MV-4-11 (cell line): ENCODE results near the gene PPP2R2C.

Experiments used
- DNase-seq: peaks from one replicate; lab custom pipeline; 2025; lab: John Stamatoyannopoulos, UW

Gene PPP2R2C

DNA sequence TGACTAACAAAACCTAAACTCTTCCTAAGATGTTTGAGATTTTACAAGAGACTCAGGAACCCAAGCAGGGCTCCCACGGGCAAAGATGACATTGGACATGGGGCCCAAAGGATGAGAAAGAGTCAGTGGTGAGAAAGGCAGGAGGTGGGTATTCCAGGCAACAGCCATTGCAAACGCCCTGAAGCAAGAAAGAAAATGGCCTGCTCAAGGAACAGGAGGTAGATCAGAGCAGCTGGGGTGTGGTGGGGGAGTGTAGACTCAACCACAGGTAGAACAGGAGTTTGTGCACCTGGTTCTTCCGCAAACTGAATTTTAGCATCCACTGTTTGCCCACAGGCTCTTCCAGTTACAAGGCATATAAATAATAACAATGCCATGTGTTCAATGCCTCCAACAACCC, 3.3 kb downstream of the PPP2R2C start:
- DNase-seq = no peak

DNA sequence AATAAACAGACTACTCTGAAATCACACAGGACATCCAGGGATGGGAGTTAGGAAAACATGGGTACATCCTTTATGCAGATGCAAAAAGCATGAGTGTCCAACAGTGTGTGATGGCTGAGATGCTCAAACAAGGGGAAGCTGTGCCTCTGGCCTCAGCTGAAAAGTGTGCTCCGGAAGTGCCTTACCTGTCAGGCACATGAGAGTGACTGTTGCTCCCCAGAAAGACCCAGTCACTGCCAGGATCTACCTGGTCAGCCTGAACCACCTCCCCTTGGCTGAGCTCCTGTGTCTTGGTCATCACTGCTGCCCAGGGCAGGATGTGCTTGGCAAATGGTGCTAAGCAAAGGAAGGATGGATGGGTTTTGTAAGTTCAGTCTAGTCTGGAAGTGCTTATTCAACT, 4.0 kb downstream of the PPP2R2C start:
- no peak for DNase-seq

DNA sequence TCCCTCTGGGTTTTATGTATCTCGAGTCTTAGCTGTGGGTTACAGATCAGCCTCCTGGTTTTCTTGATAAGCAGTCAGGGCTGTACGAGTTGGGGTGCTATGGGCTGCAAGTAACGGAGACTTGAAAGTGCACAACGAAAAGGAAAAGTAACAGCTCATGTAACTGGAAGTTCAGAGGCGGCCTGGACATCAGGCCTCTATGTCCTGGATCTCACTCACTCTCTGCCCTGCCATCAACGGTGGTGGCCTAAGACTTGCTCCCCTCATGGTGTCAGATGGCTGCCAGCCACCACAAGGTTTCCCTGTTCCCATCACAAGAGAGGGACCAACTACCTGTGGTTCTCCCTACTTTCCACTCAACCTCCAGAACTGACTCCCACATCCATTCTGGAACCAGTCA, 4.8 kb downstream of the PPP2R2C start:
- no peak for DNase-seq

DNA sequence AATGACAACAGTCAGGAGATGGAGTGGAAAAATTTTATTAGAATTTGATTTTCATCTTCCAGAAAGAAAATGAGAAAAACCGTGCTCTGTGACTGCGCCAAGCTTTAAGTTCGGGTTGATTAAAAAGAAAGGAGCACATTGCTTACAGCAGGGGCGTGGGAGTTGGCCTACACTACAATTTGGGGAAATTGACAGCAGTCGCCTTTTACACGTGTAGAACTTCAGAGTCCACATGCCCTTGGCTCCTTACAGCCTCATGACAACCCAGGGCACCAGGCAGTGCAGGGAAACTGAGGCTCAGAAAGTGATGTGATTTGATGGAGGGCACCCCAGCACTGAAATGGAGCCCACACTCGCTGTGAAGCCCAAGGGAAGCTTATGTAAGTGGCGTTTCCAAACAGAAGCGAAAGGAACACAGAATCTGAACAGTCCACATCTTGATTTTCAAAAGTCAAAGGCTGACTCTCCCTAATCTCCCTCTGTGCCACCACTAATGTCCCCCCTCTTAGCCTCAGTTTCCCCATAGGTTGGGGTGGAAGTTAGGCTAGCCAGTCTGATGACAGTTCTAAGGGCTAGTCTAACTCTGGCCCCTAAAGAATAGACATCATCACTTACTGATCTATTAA, 5.5 kb downstream of the PPP2R2C start:
- no peak for DNase-seq

DNA sequence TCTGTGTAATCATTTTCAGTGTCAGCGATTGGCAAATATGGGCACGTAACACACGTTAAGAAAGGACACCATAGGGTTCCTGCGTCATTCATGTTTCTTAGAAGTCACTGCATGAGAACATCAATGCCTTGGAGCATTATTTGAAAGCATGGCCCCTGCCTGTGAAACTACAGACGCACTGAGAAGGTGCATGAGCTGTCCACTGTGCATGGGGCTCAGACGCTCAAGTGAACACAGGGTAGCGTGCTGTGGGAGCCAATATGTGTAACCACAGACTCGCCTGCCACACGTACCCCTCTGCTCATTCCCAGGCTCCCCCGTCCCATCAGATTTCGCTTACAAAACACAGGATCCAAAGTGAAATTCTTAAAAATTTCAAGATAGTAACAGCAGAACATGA, 6.5 kb downstream of the PPP2R2C start:
- no peak for DNase-seq

DNA sequence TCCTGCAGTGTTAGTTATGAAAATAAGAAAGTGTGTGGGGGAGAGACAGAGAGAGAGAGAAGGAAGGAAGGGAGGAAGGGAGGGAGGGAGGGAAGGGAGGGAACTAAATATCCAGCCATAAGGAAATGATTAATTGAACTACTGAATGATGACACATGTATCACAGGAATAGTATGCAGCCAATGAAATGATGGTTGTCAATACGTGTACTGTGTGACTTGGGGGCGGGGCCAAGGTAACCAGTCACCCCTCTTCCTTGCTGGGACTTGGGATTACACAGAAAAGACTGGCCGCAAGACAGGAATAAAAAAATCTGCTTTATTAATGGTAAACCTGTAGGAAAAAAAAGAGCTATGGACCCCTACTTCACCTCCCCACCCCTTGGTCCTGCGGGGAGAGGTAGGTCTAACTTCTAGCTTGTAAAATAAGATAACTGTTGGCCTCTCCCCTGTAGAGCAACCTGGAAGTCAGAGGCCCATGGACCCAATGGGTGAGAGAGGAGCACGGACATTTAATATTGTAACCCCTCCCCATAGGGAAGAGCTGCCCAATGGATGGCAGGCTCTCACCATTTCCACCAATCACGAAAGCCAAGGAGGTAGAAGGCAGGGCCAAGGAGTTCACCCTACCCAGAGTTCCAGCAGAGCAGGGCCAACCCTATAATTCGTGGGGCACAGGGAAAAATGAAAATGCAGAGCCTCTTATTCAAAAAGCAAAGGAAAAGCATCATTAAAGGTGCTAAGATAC, 7.4 kb downstream of the PPP2R2C start:
- no peak for DNase-seq

DNA sequence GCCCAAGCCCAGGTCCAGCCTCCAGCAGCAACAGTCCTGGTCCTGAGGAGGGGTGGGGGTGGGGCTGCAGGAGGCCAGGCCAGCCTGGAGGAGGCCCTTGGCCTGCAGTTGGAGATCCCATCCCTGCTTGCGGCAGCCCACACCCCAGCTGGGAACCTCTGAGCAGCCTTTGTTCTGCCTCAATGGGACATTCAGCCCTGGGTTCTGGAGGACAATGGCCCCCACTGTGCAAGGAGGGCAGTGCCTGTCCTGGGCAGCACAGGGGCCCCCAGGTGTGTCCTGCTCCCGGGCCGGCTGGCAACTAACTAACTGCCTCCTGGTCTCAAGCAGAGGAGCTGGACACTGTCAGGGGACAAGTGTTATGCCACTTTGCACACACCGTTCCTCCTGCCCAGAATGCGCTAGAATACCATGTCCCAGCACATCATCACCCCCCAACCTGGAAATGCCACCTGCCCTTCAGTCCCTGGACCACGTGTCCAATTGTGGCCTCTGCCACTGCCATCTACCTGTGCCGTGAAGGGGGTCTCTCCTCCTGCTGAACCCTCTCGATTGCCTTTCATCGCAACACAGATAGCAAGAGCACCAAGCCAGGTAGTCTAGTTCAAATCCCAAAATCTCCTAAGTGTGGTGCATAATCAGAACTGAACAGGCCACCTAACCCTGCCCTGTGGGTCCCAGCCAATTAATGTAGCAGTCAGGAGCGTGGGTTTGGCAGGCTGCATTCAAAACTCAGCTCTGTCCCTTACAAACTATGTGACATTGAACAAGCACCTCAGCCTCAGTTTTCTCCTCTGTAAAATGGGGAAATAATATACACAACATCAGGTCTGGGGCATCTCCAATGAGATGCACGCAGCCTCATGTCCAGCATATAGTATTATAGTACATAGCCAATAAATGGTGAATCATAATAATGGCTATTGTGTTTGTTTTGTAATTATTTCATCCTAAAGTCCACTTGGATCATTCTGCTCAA, 8.8 kb downstream of the PPP2R2C start:
- DNase-seq = no peak

DNA sequence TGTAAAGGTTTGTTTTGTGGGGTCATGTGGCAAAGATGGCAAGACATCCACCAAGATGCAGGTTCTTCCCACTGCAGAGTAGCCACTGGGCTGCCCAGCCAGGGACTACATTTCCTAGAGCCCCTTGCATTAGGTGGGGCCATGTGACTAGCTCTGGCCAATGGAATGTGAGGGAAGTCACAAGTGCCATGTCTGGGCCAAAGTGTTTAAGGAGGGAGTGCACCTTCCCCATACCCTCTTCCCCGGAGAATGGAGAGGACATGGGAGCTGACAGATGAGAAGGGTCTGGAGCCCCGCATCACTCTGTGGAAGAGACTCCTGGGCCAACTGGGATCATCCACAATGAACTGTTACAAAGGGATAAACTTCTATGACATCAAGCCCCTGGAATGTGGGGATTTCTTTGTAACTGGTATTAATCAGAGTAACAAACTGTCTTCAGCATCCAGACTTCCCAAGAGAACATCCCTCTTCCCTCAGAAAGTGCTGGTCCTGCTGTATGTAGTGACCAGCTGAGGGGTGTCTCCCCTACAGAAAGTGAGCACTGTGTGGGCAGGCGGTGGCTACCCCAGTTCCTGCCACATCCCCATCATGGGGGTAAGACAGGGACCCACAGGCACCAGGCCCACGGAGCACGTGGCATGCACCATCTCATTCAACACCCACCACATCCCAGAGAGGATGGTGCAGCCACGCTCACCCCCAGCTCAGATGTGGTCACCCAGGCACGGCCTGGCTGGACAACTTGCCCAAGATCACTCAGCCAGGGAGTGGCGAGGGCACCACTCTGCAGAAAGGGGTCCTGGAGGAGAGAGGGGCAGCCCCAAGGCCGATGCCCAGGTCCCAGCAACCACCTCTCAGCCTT, 10.9 kb downstream of the PPP2R2C start:
- DNase-seq = no peak

DNA sequence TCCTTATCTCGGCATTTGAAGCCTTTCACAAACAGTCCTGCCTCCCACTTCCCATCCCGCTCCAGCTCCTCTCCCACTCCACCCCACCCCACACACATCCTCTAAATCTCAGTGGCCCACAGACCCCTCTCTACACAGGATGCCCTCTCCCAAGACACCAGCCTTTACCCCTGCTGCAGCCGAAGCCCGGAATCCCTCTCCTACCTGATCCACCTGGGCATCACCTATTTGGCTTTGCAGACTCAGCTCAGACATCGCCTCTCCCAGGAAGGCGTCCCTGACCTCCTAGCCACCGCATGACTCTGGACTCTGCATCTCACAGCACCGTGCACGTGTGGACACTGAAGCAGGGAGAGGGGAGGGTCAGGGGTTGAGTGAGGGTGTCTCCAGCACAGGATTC, 11.5 kb downstream of the PPP2R2C start:
- no peak for DNase-seq

DNA sequence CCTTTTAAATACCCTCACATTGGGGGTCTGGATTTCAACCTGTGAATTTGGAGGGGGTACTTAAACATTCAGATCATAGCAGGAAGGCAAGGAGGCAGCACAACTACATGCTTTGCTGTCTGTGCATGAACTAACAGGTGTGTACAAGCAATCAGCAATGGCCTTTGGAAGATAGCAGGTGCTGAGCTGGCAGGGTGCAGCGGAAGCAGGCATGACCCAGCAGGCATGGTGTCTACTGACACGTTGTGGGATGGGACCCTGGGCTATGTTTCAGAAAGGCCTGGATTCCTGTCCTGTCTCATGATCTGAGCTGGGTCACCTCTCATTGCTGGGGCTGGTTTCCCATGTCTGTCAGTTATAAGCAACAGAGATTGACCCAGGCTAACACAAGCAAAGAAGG, 13.9 kb downstream of the PPP2R2C start:
- no peak for DNase-seq

DNA sequence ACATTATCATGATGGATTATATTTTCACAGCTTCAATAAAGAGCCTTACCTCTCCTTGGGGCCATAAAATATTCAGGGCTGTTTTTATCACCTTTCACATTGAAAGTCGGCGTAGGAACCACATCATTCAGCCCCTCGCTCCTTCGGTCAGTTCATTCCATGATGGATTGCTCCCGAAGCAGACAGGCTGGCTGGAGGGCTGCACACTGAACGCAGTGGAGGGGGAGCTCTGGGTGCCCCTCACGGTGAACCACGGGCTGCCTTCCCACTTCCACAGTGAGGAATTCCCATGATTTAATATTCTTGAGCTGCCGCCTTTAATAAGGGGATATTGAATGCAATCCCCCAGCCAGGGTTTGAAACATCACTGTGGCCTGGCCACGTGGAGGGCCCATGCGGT, 16.0 kb downstream of the PPP2R2C start:
- no peak for DNase-seq

DNA sequence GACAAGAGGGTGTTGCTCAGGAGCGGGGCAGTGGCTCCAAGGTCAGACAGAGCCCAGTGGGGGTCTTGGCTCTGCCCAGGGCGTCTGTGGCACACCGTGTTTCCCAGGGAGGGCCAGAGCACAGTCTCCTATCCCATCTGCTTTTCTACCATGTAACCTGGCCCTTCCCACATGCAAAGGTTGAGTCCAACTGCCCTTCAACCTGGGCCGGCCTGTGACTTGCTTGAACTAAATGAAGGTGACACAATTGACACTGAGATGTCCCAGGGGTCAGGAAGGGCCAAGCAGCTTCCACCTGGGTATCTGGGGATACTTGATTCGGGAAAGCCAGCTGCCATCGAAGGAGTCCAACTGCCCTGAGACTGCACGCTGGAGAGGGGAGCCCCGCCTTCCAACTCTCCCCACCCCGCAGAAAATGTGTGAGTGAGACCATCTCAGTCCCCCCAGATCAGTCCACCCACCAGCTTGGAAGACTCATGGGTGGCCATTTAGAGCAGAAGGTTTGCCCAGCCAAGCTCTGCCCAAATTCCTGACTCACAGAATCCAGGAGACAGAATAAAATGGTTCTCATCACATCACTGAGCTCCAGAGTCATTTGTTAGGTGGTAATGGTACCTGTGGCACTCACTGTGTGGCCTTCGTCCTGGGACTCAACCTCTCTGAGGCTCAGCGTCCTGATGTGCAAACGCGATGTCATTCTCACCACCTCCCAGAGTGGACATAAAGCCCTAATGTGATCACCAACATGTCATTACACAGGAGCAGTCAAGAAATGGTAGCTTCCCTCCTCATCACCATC, 18.1 kb downstream of the PPP2R2C start:
- DNase-seq = no peak

DNA sequence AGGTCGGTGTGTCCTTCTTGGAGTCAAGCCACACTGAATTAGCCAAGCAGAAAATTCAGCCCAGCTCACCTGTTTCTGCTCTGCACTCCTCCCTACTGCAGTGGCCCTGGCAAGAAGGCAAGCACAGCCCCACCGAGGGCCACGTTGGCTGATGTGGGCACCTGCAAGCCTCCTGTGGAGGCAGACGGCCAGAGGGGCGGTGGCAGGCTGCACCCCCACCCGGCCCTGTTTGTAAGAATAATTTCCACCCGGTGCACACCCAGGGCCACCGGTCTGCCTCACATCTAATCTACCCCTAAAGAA, 18.8 kb downstream of the PPP2R2C start:
- no peak for DNase-seq

DNA sequence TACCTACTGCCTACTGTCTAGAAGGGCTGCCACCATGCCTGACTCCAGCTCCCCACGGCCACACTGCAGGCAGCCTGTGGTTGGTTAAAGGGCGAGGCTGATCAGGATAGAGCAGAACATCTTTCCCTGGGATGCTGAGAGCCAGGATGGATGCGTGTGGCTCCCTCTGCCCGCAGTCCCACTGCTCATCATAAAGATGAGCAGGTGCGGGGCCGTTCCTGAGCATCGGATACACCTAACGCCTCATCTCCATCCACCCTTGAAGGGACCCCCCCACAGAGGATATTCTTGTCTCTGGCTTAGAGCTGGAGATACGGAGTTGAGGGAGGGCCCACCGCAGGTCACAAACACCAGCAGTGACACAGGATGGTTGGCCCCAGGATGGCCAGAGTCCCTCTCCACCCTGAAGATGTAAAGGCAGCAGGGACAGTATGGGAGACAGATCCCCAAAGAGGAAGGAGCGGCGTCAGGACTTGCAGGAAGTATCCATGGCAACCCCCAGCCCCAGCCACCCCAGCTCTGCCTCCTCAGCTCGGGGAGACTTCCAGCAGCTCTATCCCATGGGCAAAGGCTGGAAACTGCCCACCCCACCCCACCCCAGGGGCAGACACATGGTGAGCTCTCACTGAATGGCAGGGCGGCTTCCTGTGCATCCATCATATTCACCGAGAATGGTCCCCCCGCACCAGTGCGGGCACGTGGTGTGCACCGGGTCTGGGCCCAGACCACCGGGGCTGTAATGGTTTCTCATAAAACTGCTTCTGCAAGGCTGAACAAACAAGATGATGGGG, 19.3 kb downstream of the PPP2R2C start:
- DNase-seq = no peak

DNA sequence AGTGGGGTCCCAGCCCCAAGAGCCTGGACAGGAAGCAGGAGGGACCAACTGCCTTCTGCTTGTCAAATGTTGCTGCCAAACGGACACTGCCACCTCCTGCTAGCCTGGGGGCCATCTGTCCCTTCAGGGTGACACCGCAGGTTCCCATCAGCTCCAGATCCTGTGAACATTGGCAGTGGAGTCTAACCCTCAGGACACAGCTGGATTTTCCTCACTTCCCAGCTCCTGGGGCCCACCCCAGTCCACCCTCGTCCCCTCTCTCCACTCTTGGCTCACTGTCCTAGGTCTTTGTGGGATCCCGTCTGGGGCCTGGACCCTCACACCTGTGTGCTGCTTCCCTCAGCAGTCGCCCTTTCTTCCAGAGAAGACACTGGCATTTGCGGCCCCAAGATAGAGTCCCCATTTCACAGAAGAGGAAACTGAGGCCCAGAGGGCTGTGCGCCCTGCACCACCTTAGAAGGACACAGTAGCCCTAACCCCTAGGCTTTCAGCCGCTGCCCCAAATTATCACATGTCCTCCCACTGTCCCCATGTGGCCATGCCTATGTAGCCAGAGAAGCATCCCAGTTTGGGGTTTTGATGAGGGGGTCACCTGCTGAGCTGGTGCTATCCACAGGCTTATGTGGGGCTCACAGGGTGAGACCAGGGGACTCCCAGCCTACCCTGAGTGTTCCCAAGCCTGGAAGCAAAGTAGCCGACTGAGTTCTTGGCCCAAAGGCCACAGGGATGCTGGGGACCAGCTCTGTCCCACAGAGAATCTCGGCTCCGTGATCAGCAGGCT, 20.1 kb downstream of the PPP2R2C start:
- DNase-seq = no peak

DNA sequence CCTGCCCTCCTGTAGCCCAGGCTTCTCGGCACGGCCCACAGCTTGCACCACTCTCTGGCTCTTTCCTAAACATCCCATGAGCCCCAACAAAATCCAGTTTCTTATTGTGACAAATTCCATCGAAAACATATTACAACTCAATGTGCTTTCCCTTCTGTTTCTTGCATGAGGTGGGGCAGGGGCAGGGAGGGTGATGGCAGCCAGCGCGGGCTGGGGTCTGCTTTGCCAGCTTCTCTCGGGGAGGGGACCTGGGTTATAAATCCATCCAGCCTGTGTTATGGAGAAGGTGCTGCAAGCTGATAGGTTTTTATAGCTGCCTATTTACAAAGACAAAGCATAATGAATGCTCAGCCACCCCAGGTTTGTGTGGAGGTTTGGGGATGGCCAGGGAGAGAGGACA, 21.1 kb downstream of the PPP2R2C start:
- DNase-seq = no peak

DNA sequence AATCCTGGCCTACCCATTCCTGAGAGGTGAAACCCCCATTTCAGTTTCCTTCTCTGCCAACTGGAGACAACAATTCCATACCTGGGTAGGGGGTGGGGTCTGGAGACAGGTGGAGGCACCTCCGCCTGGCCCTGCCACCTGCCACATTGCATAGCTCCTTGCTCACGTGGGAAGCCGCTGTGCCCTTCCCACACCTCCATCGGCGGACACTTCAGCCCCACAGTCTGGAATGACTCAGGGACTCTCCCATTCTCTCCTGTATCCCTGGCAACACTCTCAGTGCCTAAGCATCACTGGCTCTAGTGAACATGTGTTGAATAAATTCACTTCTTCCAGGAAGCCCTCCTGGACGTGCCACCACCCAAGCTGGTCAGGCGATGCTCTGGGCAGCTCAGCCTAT, 21.7 kb downstream of the PPP2R2C start:
- DNase-seq = no peak

DNA sequence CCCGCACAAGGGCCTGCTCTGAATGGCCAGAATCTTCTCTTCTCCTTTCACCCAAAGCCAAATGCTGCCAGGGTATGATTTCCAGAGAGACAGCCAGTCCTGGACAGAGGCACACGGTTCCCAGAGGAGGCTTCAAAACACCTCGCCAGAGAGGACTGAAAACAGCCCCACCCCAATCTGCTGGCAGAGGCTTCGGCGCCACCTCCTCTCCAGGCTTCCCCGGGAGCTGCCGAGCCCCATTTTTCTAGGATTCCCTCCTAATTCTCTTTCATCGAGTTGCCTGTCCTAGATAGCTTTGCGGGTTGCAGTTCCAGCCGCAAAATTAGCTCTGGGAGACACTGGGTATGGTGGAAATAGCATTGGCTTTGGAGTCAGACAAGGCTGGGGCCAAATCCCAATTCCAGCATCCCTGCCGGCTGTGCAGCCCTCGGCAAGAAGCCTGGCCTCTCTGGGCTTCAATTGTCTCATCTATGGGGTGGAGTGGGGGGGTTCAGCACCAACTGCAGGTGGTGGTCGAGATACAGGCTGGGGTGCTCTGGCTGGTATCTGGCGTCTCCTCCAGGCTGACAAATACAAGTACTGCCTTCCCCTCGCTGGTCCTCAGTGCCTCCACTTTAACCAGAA, 22.6 kb downstream of the PPP2R2C start:
- DNase-seq = no peak

DNA sequence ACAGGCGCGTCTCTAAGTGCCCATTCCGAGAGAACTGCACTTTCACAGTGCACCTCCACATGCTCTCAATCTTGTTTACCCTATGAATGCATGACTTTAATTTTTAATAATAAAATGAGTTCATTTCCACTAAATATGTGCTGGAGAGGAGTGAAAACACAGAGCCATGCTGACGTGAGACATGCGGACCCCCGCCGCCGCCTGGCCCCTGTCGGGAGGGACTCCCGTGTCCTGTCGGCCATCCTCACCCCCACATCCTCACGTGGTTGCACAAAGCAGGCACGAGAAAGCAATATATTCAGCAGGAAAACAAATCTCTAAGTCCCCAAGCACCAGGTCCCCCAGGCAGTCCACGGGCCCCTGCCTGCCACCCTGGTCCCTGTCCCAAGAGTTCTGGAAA, 23.1 kb downstream of the PPP2R2C start:
- DNase-seq = no peak
